HG02885 (cell line): Measurements from ENCODE around the gene RPL12.

Source experiments
- ATAC-seq: cut with Tn5 transposase; IDR thresholded peaks from one replicate; pipeline ENCODE4 v1.9.1; 2021; ENCODE audit warnings: mild to moderate bottlenecking; ENCODE audit not compliant: unreplicated experiment, poor library complexity

The RPL12 gene

DNA sequence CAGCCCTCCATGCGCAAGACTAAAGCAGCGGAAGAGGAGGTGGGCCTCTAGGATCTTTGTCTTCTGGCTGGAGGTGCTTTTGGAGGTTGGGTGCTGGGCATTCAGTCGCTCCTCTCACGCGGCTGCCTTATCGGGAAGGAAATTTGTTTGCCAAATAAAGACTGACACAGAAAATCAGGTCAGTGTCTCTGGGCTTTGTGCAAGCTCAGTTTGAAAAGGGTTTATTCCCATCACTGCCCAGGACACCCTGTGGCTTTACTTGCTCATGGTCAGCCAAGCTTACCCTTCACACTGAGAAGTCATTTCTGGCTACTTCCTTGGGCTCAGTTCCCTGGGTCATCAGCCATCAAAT, 43.7 kb downstream of the RPL12 start:
- no peak for ATAC-seq

DNA sequence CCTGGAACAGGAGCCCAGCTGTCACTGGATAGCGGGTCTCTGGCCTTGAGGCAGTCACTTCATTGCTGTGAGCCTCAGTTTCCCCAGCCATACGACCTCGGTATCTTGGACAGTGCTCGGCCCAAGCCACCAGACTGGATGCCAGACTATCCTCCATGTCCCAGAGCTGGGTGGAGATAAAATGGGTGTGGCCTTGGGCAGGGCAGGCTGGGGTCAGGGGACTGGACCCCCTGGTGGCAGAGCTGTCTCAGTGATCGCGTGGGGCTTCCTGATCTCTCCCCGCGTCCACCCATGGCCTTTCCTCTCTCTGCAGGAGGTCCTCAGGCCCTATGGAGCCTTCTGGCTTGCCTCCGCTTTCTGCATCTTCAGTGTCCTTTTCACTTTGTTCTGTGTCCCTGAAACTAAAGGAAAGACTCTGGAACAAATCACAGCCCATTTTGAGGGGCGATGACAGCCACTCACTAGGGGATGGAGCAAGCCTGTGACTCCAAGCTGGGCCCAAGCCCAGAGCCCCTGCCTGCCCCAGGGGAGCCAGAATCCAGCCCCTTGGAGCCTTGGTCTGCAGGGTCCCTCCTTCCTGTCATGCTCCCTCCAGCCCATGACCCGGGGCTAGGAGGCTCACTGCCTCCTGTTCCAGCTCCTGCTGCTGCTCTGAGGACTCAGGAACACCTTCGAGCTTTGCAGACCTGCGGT, 44.3 kb downstream of the RPL12 start:
- no peak for ATAC-seq

- ATAC-seq, result no peak
These were observed 45.7 kb downstream of the RPL12 start for GRCh38 chr9:127405344-127406125.

GRCh38 chr9:127404631-127405030, 46.6 kb downstream of the RPL12 start:
- no peak for ATAC-seq

DNA sequence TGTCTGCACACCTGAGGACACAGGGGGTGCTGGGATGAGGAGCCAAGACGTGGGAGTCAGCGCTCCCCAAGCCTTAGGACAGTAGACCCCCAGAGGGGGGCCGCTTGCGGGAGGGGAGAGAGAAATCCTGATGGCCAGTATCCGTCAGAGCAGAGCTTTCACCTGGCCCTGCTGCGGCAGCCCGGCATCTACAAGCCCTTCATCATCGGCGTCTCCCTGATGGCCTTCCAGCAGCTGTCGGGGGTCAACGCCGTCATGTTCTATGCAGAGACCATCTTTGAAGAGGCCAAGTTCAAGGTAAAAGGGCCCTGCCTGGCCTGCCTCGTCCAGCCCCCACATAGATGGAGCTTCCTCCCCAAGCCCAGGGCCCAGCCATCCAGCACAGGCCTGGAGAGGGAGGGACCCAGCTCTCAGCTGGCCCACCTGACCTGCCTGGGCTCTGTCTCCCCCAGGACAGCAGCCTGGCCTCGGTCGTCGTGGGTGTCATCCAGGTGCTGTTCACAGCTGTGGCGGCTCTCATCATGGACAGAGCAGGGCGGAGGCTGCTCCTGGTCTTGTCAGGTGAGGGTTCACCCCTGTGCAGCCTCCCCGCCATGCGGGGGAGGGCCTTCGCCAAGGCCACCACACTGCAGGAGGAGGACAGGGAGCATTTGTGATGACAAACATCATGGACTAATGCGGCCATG, 47.6 kb downstream of the RPL12 start:
- ATAC-seq, result no peak

- ATAC-seq, result no peak
These were observed 48.7 kb downstream of the RPL12 start for GRCh38 chr9:127402401-127403090.

GRCh38 chr9:127399736-127400269, 51.4 kb downstream of the RPL12 start:
- ATAC-seq, result no peak

DNA sequence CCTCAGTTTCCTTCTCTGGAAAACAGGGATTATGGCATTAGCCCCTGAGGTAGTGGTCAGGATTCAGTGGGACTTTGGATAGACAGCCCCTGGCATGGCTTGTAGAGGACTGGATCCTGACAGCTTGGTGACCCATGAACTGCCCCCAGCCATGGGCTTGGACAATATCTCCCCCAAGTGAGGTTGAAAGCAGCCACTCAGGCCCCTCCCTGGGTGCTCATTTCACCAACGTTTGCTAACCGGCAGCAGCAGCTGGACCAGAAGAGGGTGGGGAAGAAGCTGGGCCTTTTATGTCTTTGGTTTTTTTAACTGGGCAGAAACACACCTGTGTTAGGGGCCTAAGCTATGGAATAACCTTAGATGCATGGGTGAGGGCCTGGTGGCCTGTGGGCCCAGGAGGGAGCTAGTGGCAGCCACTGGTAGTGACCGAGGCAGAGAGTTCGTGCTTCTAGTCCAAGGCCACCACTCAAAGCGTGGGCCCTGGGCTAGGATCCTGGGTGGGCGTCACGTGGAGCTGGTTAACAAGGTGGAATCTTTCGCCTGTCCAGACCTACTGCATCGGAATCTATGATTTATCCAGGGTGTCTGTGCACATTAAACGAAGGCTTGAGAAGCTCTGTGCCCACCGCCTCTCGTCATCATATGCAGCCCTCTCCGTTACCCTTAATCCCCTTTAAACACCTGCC, 52.3 kb downstream of the RPL12 start:
- no peak for ATAC-seq

DNA sequence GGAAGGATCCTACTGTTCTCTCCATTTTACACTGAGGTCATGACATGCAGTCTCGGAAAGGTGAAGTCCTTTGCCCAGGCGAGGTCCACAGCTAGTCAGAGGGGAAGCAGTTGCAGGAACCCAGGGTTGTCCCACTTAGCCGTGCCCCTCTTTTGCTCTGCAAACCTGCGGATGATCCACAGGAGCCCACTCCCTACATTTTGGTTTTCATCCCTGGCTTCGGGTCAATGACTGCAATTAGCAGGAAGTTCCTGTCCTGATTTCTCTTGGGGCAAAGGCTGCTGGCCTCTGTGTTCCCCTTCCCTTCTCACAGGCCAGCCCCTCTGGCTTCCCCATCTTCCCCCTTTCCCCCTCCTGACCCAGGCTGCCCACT, 52.9 kb downstream of the RPL12 start:
- no peak for ATAC-seq
